ENCODE data around the gene SNRPB.

GRCh38 chr20:2516399-2516798 is 45.8 kb upstream of the SNRPB start:
- TF ChIP-seq CTCF (conservative IDR thresholded peaks at IDR 0.05; ENCODE audit: low read depth, low read length) (no peak), EZH2 (IDR thresholded peaks at IDR 0.05; ENCODE audit: low read length, unreplicated experiment) (no peak)

Measured in PC-3 (cell line).